Measurements from ENCODE around the gene NUP98.
"Not testable (repeated sequence)": the region's sequence is repeated elsewhere in the genome, so short reads cannot be mapped to it uniquely, and the experiment has no call there.

DNA sequence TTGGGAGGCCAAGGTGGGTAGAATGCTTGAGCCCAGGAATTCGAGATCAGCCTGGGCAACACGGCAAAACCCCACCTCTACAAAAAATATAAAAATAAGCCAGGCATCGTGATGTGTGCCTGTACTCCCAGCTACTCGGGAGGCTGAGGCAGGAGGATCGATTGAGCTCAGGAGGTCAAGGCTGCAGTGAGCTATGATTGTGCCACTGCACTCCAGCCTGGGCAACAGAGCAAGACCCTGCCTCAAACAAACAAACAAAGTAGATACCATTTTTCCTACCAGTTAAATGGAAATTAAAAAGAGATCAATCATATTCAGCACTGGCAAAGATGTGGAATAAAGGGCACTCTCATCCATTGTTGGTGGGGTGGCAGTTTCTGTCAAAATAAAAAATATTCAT, 140.0 kb downstream of the NUP98 start:
- not testable (repeated sequence) for TF ChIP-seq CTCF (IDR thresholded peaks at IDR 0.05 in 4 of 5, conservative IDR thresholded peaks at IDR 0.05 in 1 of 5); POLR2A (IDR thresholded peaks at IDR 0.05)

Measured in gastrocnemius medialis (tissue), 4 donors.